Sigmoid colon (tissue), 7 donors: Measurements from ENCODE around the gene PCK1. TPM values are rescaled to one million over a fixed set of nuclear protein-coding genes. Genes with fewer than 3 reads are reported as not detected.

Experiments
- DNase-seq: peaks from one replicate; pipeline ENCODE4 v3.0.0-alpha.2; 2019
- H3K27ac ChIP-seq, 4 donors: fragments of 200-600 bp; sonication (generic); one replicate each; pipeline ENCODE4 v1.5.1; 2016 to 2019; ENCODE audit warnings: mild to moderate bottlenecking in 1 of 4
- H3K27me3 ChIP-seq, 3 donors: fragments of 200-600 bp; sonication (generic); one replicate each; pipeline ENCODE4 v1.5.1; 2019; ENCODE audit warnings: mild to moderate bottlenecking in 1 of 3
- H3K36me3 ChIP-seq, 4 donors: fragments of 200-600 bp; sonication (generic); one replicate each; pipeline ENCODE4 v1.5.1; 2016 to 2019
- H3K4me1 ChIP-seq, 4 donors: fragments of 200-600 bp; sonication (generic); one replicate each; pipeline ENCODE4 v1.5.1; 2017 to 2019
- H3K4me3 ChIP-seq, 4 donors: fragments of 200-600 bp; sonication (generic); one replicate each; pipeline ENCODE4 v1.5.1; 2017 to 2019; ENCODE audit warnings: mild to moderate bottlenecking in 2 of 4, moderate library complexity in 1 of 4
- H3K9me3 ChIP-seq, 4 donors: fragments of 200-600 bp in 3 of 4; sonication (generic) in 3 of 4; one replicate each; pipeline versions ENCODE4 v1.5.1 to v1.6.1; 2013 to 2019
- EP300 ChIP-seq, 4 donors: sonication (generic); formaldehyde crosslinking; IDR thresholded peaks; one replicate each; pipeline ENCODE4 v1.6.1; 2017; ENCODE audit warnings: antibody characterized with exemption in 4 of 4
- POLR2A ChIP-seq, 2 donors: fragments of 450-650 bp; IDR thresholded peaks; one replicate each; pipeline ENCODE4 v1.6.1; 2016; ENCODE audit warnings: antibody characterized with exemption in 2 of 2, mild to moderate bottlenecking in 2 of 2, moderate library complexity in 2 of 2
- POLR2AphosphoS5 ChIP-seq, 4 donors: sonication (generic); formaldehyde crosslinking; IDR thresholded peaks; one replicate each; pipeline ENCODE4 v1.6.1; 2017; ENCODE audit warnings: antibody characterized with exemption in 4 of 4
- WGBS, 2 donors: extraction: QIAGEN DNeasy Blood & Tissue Kit; methylation state at CpG; one replicate each; pipeline ENCODE4 v1.1.7; 2013; 5-methylcytosine and 5-hydroxymethylcytosine counted together
- intact Hi-C: fragments of 100-400 bp; cut with DNase I; formaldehyde crosslinking; loops from one replicate; pipeline ENCODE4 v1.15.1; 2023
- polyA plus RNA-seq, 3 donors: library from polyadenylated mRNA; stranded (reverse); fragments of 200-250 nt; gene quantifications; one replicate each; pipeline ENCODE4 v1.2.3, GENCODE V29; 2013
- total RNA-seq, 4 donors: library from RNA; depleted of rRNA; stranded (reverse); fragments of >200 nt; gene quantifications; one replicate each; pipeline ENCODE4 v1.1.0, GENCODE V29; 2016
- TF ChIP-seq, protein P1 (sequence below), 4 experiments: fragments of 450-650 bp in 3 of 4; fragments of 200-600 bp in 1 of 4; IDR thresholded peaks; one replicate each; pipeline ENCODE4 v1.5.1; 2016 to 2019; ENCODE audit warnings: antibody characterized with exemption in 4 of 4, mild to moderate bottlenecking in 3 of 4, moderate library complexity in 2 of 4
- donor health status: healthy with polysubstance abuse.
- donor health status: Bipolar disorder and iron deficiency.
- donor health status: healthy.

Gene PCK1
- total and polyA plus RNA-seq, 7 donors: 0.33 to 334 (median 7.5) TPM

DNA sequence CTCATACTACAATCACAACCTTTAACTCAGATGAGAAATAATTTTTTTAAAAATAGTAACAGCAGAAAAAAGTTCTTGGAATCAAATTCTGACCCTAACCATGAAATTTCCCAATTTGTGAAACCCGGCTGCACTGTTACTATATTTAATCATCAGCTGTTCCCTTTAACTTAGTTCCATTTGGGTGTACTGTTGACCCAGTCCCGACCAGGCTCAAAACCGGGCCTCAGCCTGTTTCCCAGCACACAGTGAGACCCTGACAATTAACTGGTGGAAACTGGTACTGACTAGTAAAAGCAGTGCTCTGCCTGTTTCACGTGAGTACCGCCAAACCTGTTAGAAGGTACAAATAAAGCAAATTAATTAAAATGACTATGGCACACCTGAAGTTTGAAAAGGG, 43.0 kb upstream of the PCK1 start:
- H3K9me3 ChIP-seq: no peaks in the 10 kb centered on the region

DNA sequence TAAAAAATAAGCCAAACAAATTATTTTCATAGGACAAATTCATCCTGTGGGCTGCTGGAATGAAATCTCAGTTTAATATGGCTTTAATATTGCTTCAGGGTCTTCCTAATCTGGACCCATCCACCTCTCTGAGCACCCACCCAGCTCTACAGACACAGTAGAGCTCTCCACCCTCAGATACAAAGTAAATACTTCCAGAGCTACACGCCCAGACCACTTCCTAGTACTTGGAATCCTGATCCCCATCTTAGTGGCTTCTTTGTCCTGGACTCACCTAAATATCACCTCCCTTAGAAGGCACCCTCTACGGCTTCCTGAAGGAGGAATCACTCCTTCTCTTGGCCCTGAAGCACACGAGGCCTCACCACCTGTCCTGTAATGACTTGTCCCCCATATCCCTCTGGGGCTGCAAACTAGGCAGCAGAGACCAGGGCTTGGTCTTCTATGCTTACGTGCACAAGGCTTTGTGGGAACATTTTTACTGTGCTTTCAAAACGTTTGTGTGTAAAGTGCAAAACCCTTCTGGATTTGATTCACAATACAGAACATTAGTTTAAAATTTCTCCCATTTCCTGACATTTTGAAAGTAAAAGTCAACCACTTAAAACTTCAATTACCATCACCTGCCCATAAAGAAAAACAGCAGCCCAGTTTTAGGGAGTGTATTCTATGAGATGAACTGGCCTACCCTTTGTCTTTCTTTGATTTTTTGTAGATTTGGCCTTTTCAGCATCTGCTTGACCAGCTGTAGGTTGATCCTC, 38.4 kb upstream of the PCK1 start:
- no peak overlapping the region for H3K27ac ChIP-seq
- DNase-seq: no peak
- no peaks in the 10 kb centered on the region for H3K4me1 ChIP-seq
- no peak for TF ChIP-seq POLR2A (IDR thresholded peaks at IDR 0.05)
- TF ChIP-seq POLR2AphosphoS5 (IDR thresholded peaks at IDR 0.05): no peak
- no peak for TF ChIP-seq EP300 (IDR thresholded peaks at IDR 0.05)
- TF ChIP-seq, protein P1, sequence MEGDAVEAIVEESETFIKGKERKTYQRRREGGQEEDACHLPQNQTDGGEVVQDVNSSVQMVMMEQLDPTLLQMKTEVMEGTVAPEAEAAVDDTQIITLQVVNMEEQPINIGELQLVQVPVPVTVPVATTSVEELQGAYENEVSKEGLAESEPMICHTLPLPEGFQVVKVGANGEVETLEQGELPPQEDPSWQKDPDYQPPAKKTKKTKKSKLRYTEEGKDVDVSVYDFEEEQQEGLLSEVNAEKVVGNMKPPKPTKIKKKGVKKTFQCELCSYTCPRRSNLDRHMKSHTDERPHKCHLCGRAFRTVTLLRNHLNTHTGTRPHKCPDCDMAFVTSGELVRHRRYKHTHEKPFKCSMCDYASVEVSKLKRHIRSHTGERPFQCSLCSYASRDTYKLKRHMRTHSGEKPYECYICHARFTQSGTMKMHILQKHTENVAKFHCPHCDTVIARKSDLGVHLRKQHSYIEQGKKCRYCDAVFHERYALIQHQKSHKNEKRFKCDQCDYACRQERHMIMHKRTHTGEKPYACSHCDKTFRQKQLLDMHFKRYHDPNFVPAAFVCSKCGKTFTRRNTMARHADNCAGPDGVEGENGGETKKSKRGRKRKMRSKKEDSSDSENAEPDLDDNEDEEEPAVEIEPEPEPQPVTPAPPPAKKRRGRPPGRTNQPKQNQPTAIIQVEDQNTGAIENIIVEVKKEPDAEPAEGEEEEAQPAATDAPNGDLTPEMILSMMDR (IDR thresholded peaks at IDR 0.05): no peak
- peaks cover 0 to 21% (median 0%) of the 10 kb centered on the region in 3 donors for H3K27me3 ChIP-seq
- H3K4me3 ChIP-seq: no peak overlapping the region
- intact Hi-C loops: no loop called here
- H3K36me3 ChIP-seq: no peaks in the 10 kb centered on the region
- no peaks in the 10 kb centered on the region for H3K9me3 ChIP-seq
- WGBS, 2 donors: 21 to 55% methylated on average over 5 of the region's 5 CpGs

More for the DNA sequence above, 43.0 kb upstream of the PCK1 start:
- no peak for DNase-seq
- TF ChIP-seq, protein P1 (IDR thresholded peaks at IDR 0.05): no peak
- no peak for TF ChIP-seq POLR2A (IDR thresholded peaks at IDR 0.05)
- no peak for TF ChIP-seq EP300 (IDR thresholded peaks at IDR 0.05)
- no peak for TF ChIP-seq POLR2AphosphoS5 (IDR thresholded peaks at IDR 0.05)
- Histone ChIP-seq H3K4me3 (no peak overlapping the region), H3K27me3 (no peaks in the 10 kb centered on the region), H3K27ac (no peak overlapping the region), H3K36me3 (no peaks in the 10 kb centered on the region), H3K4me1 (peaks cover 0 to 9% (median 0%) of the 10 kb centered on the region in 4 donors)
- intact Hi-C loops: no loop called here
- 89 to 92% methylated on average over 5 of the region's 5 CpGs for WGBS, 2 donors

DNA sequence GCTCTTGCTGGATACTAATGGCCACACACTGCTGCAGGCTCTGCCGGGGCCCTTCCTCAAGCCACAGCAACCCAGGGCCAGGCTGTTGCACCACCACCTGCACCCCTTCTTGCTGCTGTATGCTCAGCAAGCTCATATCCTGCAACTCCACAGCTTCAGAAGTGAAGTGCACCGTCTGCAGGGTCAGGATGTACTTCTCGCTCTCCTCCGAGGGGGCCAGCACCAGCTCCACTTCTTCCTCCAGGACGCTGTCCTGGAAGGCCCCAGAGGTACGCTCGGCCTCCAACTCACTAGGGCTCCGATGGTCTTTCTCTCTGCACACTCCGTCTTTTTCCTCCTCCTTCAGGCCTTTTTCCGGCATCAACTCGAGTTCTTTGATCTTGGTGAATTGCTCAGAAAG, 37.1 kb upstream of the PCK1 start:
- no peaks in the 10 kb centered on the region for H3K9me3 ChIP-seq
- no peaks in the 10 kb centered on the region for H3K36me3 ChIP-seq
- intact Hi-C loops: no loop called here

DNA sequence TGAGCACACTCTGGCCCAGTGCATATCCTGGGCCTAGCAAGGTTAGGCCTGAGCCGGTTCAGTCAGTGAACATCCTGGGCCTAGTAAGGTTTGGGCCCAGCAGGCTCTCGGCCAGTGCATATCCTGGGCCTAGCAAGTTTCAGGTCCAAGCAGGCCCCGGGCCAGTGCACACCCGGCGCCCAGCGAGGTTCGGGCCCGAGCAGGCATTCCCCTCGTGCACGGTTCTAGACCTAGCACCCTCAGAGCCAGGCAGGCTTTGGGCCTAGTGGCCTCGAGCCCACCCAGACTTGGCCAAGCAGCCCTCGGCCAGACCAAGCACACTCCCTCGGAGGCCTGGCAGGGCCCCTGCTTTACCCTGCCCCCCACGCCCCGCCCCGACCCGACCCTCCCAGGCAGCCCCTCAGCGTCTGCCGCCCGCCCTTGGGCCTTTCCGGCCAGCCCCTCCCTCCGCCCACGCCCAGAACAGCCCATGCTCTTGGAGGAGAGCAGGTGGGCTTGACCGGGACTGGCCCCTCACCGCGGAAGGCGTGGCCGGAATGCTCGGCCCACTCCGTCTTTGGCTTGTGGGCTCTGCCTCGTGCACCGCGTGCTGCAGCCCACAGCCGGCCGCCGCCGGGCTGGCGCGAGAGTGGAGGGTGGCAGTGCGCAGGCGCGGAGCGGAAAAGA, 36.3 kb upstream of the PCK1 start, which contains the start of gene CTCFL:
Gene CTCFL, minus strand, starts transcription at position 630 of the 666 bp plus-strand sequence. CDS start 935 bp downstream, outside the sequence.
- intact Hi-C loops: no loop called here
- Histone ChIP-seq H3K4me1 (no peaks in the 10 kb centered on the region), H3K9me3 (no peaks in the 10 kb centered on the region), H3K4me3 (no peak within 1 kb of the TSS), H3K27me3 (peaks cover 0 to 21% (median 0%) of the 10 kb centered on the region in 3 donors), H3K36me3 (no peaks in the 10 kb centered on the region), H3K27ac (no peak within 1 kb of the TSS)
- WGBS, 2 donors: 92 to 93% methylated on average over 43 of the region's 43 CpGs
- TF ChIP-seq POLR2A (IDR thresholded peaks at IDR 0.05) (no peak), POLR2AphosphoS5 (IDR thresholded peaks at IDR 0.05) (no peak), EP300 (IDR thresholded peaks at IDR 0.05) (no peak)
- TF ChIP-seq, protein P1 (IDR thresholded peaks at IDR 0.05): no peak
- DNase-seq: no peak

More for the DNA sequence above, 37.1 kb upstream of the PCK1 start:
- no peak for DNase-seq
- TF ChIP-seq EP300 (IDR thresholded peaks at IDR 0.05): no peak
- no peak for TF ChIP-seq POLR2A (IDR thresholded peaks at IDR 0.05)
- TF ChIP-seq POLR2AphosphoS5 (IDR thresholded peaks at IDR 0.05): no peak
- TF ChIP-seq, protein P1 (IDR thresholded peaks at IDR 0.05): no peak
- Histone ChIP-seq H3K27ac (no peak overlapping the region), H3K4me1 (no peaks in the 10 kb centered on the region), H3K27me3 (peaks cover 0 to 21% (median 0%) of the 10 kb centered on the region in 3 donors), H3K4me3 (no peak overlapping the region)
- WGBS, 2 donors: 95% methylated on average over 11 of the region's 11 CpGs
